B cell (primary cell): Measurements from ENCODE around the gene TSHR.

Source experiments
- CTCF ChIP-seq: fragments of 200-600 bp; IDR thresholded peaks from one replicate; pipeline ENCODE4 v1.8.0; 2022; ENCODE audit warnings: antibody characterized with exemption, mild to moderate bottlenecking
- EZH2 ChIP-seq: IDR thresholded peaks from 2 replicates; pipeline ENCODE4 v1.6.1; 2012; ENCODE audit warnings: borderline replicate concordance, low read depth, mild to moderate bottlenecking, moderate library complexity, low read length; ENCODE audit not compliant: insufficient read depth, poor library complexity, severe bottlenecking

DNA sequence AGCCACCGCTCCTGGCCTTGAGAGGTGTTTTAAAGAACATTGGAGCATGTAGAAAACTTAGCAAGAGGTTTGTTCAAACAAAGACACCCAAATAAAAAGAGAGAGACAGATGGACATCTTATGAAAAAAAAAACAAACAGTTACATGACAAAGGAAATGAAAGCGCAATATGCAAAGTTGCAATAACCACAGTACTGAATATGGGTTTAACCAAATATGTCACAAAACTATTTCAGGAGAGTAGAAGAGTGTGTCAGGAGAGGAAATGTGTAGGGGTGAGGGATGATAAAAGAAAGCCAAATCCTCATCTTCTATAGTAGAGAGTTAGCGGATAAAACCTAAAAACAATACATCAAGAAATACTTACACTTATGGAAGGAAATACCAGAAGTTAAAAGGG lies 166.9 kb downstream of the TSHR start:
- no peak for TF ChIP-seq CTCF
- TF ChIP-seq EZH2, result no peak
